ENCODE results near the gene PUSL1. TPM values are rescaled to one million over a fixed set of nuclear protein-coding genes. Genes with fewer than 3 reads are reported as not detected.

The PUSL1 gene
- total and polyA plus RNA-seq, 2 experiments from 2014 or later, result 41.5 to 55.8 TPM

GRCh38 chr1:1281533-1282321, 26.7 kb upstream of the PUSL1 start:
- Mint-ChIP-seq H3K4me3 (no peak overlapping the region), H3K27me3 (ENCODE audit: insufficient read depth, low read depth, poor library complexity) (peaks cover 13% of the 10 kb centered on the region), H3K27ac (no peak overlapping the region), H3K36me3 (ENCODE audit: low read depth) (no peaks in the 10 kb centered on the region), H3K9me3 (peaks cover under 1% of the 10 kb centered on the region; the same call in 1 of the 3 replicates), H3K4me1 (no peaks in the 10 kb centered on the region; the same call in 2 of the 3 replicates)
- Histone ChIP-seq H3K36me3 (ENCODE audit: insufficient read depth) (no peaks in the 10 kb centered on the region), H3K4me3 (no peak overlapping the region), H4K20me1 (replicated peaks; ENCODE audit: insufficient read depth) (no peaks in the 10 kb centered on the region), H3K9me2 (ENCODE audit: insufficient read depth) (no peaks in the 10 kb centered on the region), H3K27me3 (ENCODE audit: insufficient read depth) (no peaks in the 10 kb centered on the region), H3K27ac (ENCODE audit: low read depth) (no peak overlapping the region), H3K4me2 (no peak overlapping the region), H3F3A (replicated peaks; ENCODE audit: low read depth) (no peaks in the 10 kb centered on the region), H3K4me1 (ENCODE audit: insufficient read depth) (no peaks in the 10 kb centered on the region), H3K79me2 (replicated peaks; ENCODE audit: insufficient read depth) (no peaks in the 10 kb centered on the region), H2AFZ (no peak overlapping the region)
- ATAC-seq (no peak; the same call in 2 of the 3 replicates), DNase-seq (ENCODE audit: low spot score) (no peak)
- TF ChIP-seq ETS1 (IDR thresholded peaks at IDR 0.05) (no peak), CREB1 (CRISPR knock-in tag; IDR thresholded peaks at IDR 0.05; ENCODE audit: low read depth) (no peak), JUNB (IDR thresholded peaks at IDR 0.05; ENCODE audit: unreplicated experiment) (no peak), EZH2 (IDR thresholded peaks at IDR 0.05; ENCODE audit: low read depth, unreplicated experiment) (no peak), NANOG (IDR thresholded peaks at IDR 0.05; ENCODE audit: borderline replicate concordance) (no peak), ZNF331 (CRISPR knock-in tag; IDR thresholded peaks at IDR 0.05; ENCODE audit: low read depth) (no peak), STAT1 (IDR thresholded peaks at IDR 0.05; ENCODE audit: unreplicated experiment) (no peak), POLR2AphosphoS5 (IDR thresholded peaks at IDR 0.05; ENCODE audit: low read depth) (no peak), ZNF462 (CRISPR knock-in tag; IDR thresholded peaks at IDR 0.05) (no peak), ZNF114 (CRISPR knock-in tag; IDR thresholded peaks at IDR 0.05) (no peak), CTCF (conservative IDR thresholded peaks at IDR 0.05; ENCODE audit: low read depth in 2 of 2) (no peak)

Measured in GM23338 (cell line).